Testis (tissue), 2 donors: ENCODE results near the gene MISP.

Experiments used
- POLR2A ChIP-seq: fragments of 450-650 bp; IDR thresholded peaks from one replicate; pipeline ENCODE4 v1.6.1; 2017; ENCODE audit warnings: antibody characterized with exemption, mild to moderate bottlenecking, moderate library complexity
- TF ChIP-seq, protein P1 (sequence below), 3 experiments: fragments of 450-650 bp in 2 of 3; fragments of 200-600 bp in 1 of 3; sonication (generic) in 1 of 3; IDR thresholded peaks; one replicate each; pipeline ENCODE4 v1.5.1; 2016 to 2019; ENCODE audit warnings: antibody characterized with exemption in 3 of 3, mild to moderate bottlenecking in 2 of 3, moderate library complexity in 1 of 3

DNA sequence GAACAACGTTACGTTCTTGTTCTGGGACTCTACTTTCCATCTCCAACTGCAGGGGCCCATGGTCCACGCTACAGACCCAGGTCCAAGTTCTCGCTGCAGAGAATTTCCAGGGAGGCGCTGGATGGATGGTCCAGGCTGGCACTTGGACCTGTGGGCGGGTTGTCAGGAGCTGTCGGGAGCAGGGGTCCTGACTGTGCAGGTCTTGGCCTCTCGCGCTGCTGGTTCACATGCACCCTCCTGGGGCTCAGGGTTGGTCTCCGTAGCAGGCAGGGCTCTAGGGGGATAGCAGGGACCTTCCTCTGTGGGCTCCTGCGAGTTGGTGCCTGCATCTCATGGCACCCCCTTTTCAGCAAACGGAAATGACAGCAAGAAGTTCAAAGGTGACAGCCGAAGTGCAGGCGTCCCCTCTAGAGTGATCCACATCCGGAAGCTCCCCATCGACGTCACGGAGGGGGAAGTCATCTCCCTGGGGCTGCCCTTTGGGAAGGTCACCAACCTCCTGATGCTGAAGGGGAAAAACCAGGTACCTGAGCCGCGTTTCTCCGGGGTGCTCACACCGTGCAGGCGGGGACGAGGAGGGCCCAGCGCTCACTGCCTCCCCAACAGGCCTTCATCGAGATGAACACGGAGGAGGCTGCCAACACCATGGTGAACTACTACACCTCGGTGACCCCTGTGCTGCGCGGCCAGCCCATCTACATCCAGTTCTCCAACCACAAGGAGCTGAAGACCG is 52.9 kb downstream of the MISP start:
- no peak for TF ChIP-seq POLR2A
- TF ChIP-seq, protein P1, sequence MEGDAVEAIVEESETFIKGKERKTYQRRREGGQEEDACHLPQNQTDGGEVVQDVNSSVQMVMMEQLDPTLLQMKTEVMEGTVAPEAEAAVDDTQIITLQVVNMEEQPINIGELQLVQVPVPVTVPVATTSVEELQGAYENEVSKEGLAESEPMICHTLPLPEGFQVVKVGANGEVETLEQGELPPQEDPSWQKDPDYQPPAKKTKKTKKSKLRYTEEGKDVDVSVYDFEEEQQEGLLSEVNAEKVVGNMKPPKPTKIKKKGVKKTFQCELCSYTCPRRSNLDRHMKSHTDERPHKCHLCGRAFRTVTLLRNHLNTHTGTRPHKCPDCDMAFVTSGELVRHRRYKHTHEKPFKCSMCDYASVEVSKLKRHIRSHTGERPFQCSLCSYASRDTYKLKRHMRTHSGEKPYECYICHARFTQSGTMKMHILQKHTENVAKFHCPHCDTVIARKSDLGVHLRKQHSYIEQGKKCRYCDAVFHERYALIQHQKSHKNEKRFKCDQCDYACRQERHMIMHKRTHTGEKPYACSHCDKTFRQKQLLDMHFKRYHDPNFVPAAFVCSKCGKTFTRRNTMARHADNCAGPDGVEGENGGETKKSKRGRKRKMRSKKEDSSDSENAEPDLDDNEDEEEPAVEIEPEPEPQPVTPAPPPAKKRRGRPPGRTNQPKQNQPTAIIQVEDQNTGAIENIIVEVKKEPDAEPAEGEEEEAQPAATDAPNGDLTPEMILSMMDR (IDR thresholded peaks at IDR 0.05) = no peak
